Endothelial cell of umbilical vein (primary cell): ENCODE results near the gene NLN. TPM values are rescaled to one million over a fixed set of nuclear protein-coding genes. Genes with fewer than 3 reads are reported as not detected.

Experiments
- BruUV-seq: library from RNA; stranded (reverse); fragments of 400-500 nt; replicated peaks from 2 replicates; lab custom pipeline; 2021; lab: Mats Ljungman, UMichigan
- CTCF ChIA-PET: fragments of 300-600, 350-600 bp; sonication (Branson Sonifier 250); formaldehyde crosslinking; loops from one replicate; lab custom pipeline; 2021; ENCODE audit warnings: antibody characterized with exemption, inconsistent platforms; lab: Charles Lee
- POLR2A ChIA-PET: fragments of 300-600, 350-600 bp; sonication (Branson Sonifier 250); formaldehyde crosslinking; loops from one replicate; lab custom pipeline; 2021; ENCODE audit warnings: antibody characterized with exemption, inconsistent platforms; lab: Charles Lee
- DNase-seq: peaks from one replicate; pipeline ENCODE4 v3.0.0-alpha.2; 2011; ENCODE audit warnings: low read depth, low spot score
- FAIRE-seq: peaks from 2 replicates; lab custom pipeline; 2011; peaks lifted over from hg19 to GRCh38; lab: Jason Lieb, UNC
- H2AFZ ChIP-seq: 2 replicates; pipeline ENCODE4 v1.6.0; 2012; ENCODE audit warnings: low read depth, low read length, control low read depth, inconsistent platforms
- H3K27ac ChIP-seq: 2 replicates; pipeline ENCODE4 v1.5.1; 2011; ENCODE audit warnings: low read depth, mild to moderate bottlenecking, control low read depth, low read length, moderate library complexity; ENCODE audit not compliant: insufficient read depth
- H3K27me3 ChIP-seq, 2 experiments: 2 replicates each; pipeline versions ENCODE4 v1.6.0 to v1.6.1; 2011; ENCODE audit warnings: low read length in 2 of 2, mixed read lengths in 1 of 2; ENCODE audit not compliant: control insufficient read depth in 2 of 2, insufficient read depth in 2 of 2
- H3K36me3 ChIP-seq, 2 experiments: 2 replicates in 1 of 2; 3 replicates in 1 of 2; pipeline ENCODE4 v1.5.1; 2011; ENCODE audit warnings: low read length in 2 of 2, mild to moderate bottlenecking in 1 of 2, moderate library complexity in 1 of 2; ENCODE audit not compliant: control insufficient read depth in 2 of 2, insufficient read depth in 2 of 2; ENCODE audit errors: extremely low read depth in 1 of 2
- H3K4me1 ChIP-seq: 3 replicates; pipeline ENCODE4 v1.5.1; 2011; ENCODE audit warnings: mild to moderate bottlenecking, low read length; ENCODE audit not compliant: control insufficient read depth, insufficient read depth; ENCODE audit errors: extremely low read depth
- H3K4me2 ChIP-seq: 2 replicates; pipeline ENCODE4 v1.6.1; 2011; ENCODE audit warnings: low read length, control low read depth, mixed read lengths; ENCODE audit not compliant: insufficient read depth
- H3K4me3 ChIP-seq, 3 experiments: fragments of 200-600 bp in 1 of 3; sonication (generic), shearing (Covaris generic) in 1 of 3; replicated peaks in 1 of 3; 2 replicates each; pipeline ENCODE4 v1.5.1; 2011 to 2016; ENCODE audit warnings: control low read depth in 3 of 3, low read length in 3 of 3, mild to moderate bottlenecking in 2 of 3, inconsistent platforms in 1 of 3, low read depth in 1 of 3, moderate library complexity in 1 of 3; ENCODE audit not compliant: insufficient read depth in 1 of 3
- H3K79me2 ChIP-seq: 2 replicates; pipeline ENCODE4 v1.6.0; 2012; ENCODE audit warnings: low read length, inconsistent platforms; ENCODE audit not compliant: control insufficient read depth, insufficient read depth
- H3K9ac ChIP-seq: replicated peaks from 2 replicates; pipeline ENCODE3; 2011; ENCODE audit warnings: low read length, control low read depth; ENCODE audit not compliant: insufficient read depth; ENCODE audit errors: extremely low read depth
- H3K9me1 ChIP-seq: replicated peaks from 3 replicates; pipeline ENCODE4 v1.6.0; 2011; ENCODE audit warnings: mild to moderate bottlenecking, low read length; ENCODE audit not compliant: control insufficient read depth, insufficient read depth; ENCODE audit errors: extremely low read depth
- H3K9me3 ChIP-seq: replicated peaks from 2 replicates; pipeline ENCODE4 v1.5.1; 2012; ENCODE audit warnings: low read length, inconsistent platforms; ENCODE audit not compliant: control insufficient read depth, insufficient read depth
- H4K20me1 ChIP-seq: replicated peaks from 2 replicates; pipeline ENCODE3; 2011; ENCODE audit warnings: mild to moderate bottlenecking, low read length; ENCODE audit not compliant: control insufficient read depth, insufficient read depth; ENCODE audit errors: extremely low read depth
- CTCF ChIP-seq, 2 donors: IDR thresholded peaks; 1 replicate in 1 of 2; 2 replicates in 1 of 2; pipeline ENCODE4 v1.5.1; 2011; ENCODE audit warnings: low read length in 2 of 2, mild to moderate bottlenecking in 2 of 2, moderate library complexity in 2 of 2, control low read depth in 1 of 2, inconsistent platforms in 1 of 2, low read depth in 1 of 2; ENCODE audit not compliant: insufficient read depth in 1 of 2; ENCODE audit errors: extremely low read depth in 1 of 2
- EZH2 ChIP-seq: IDR thresholded peaks from 2 replicates; pipeline ENCODE4 v1.6.1; 2012; ENCODE audit warnings: borderline replicate concordance, low read depth, mild to moderate bottlenecking, moderate library complexity, low read length, inconsistent platforms; ENCODE audit not compliant: severe bottlenecking
- FOS ChIP-seq: IDR thresholded peaks from 2 replicates; pipeline ENCODE4 v1.6.1; 2011; ENCODE audit warnings: mild to moderate bottlenecking, low read length, moderate library complexity, borderline replicate concordance; ENCODE audit not compliant: insufficient read depth
- GATA2 ChIP-seq: IDR thresholded peaks from 2 replicates; pipeline ENCODE4 v1.7.0; 2011; ENCODE audit warnings: low read depth, mild to moderate bottlenecking, moderate library complexity, mixed read lengths, low read length; ENCODE audit not compliant: insufficient read length, insufficient read depth
- JUN ChIP-seq: IDR thresholded peaks from 2 replicates; pipeline ENCODE4 v1.6.1; 2011; ENCODE audit warnings: borderline replicate concordance, low read depth; ENCODE audit not compliant: insufficient read length, insufficient read depth
- MAX ChIP-seq: IDR thresholded peaks from 2 replicates; pipeline ENCODE4 v1.6.1; 2011; ENCODE audit not compliant: insufficient read depth, insufficient read length
- MYC ChIP-seq: IDR thresholded peaks from one replicate; pipeline ENCODE4 v1.6.1; 2011; ENCODE audit warnings: mild to moderate bottlenecking, low read depth, low read length
- POLR2A ChIP-seq: IDR thresholded peaks from 2 replicates; pipeline ENCODE4 v1.6.1; 2012; ENCODE audit warnings: low read depth, mild to moderate bottlenecking, control low read depth, low read length
- POLR2AphosphoS5 ChIP-seq: IDR thresholded peaks from 2 replicates; pipeline ENCODE4 v1.6.1; 2012; ENCODE audit warnings: low read depth, mild to moderate bottlenecking, control low read depth, low read length, moderate library complexity; ENCODE audit not compliant: insufficient read depth
- dilution Hi-C: fragments of 300-500 bp; cut with MboI; formaldehyde crosslinking; loops from one replicate; pipeline ENCODE4 v1.15.0; 2019; ENCODE audit warnings: low sequenced_read_pairs; ENCODE audit not compliant: extremely low pct_ligation_motif_present
- intact Hi-C: fragments of 100-400 bp; cut with micrococcal nuclease; formaldehyde crosslinking; loops from one replicate; pipeline ENCODE4 v1.10.0; 2022
- polyA plus RNA-seq, 4 experiments: library from polyadenylated mRNA; depleted of rRNA in 3 of 4; stranded (reverse) in 3 of 4; unstranded in 1 of 4; fragments of >200 nt; gene quantifications; 2 replicates each; pipeline versions ENCODE4 v1.2.1 to v1.2.3, GENCODE V29; 2011 to 2012; ENCODE audit warnings: missing spikeins in 1 of 4
- total RNA-seq: library from RNA; stranded (reverse); gene quantifications from 2 replicates; pipeline ENCODE4 v1.2.3, GENCODE V29; 2021

The NLN gene
- total and polyA plus RNA-seq, 2 donors (not counting 3 experiments of a cell fraction or from before 2014, with no cell fraction given) = 14.2 to 63.3 TPM

DNA sequence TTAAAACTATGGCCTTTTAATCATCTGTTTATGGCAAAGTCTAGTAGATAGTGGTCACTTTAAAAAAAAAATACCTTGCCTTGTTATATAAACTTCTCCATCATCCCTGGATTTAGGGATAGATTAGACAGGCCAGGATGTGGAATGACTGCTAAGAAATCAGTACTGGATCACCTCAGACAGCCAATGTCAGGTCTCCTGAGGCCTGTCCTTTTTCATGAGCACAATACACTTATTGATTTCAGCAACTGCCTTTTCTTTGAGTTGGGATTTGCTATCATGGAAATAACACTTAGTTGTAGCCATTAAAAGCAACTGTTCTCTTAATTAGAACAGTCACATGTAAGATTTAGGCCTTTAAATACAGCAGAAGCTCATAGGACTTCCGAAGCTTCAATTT is 77.9 kb downstream of the NLN start:
- TF ChIP-seq POLR2A (no peak), FOS (no peak), MAX (no peak), GATA2 (no peak), JUN (no peak), CTCF (IDR thresholded peaks at IDR 0.05; ENCODE audit: extremely low read depth in 1 of 2, insufficient read depth in 1 of 2, low read depth in 1 of 2, low read length in 2 of 2) (no peak), MYC (no peak), EZH2 (no peak), POLR2AphosphoS5 (no peak)
- Histone ChIP-seq H3K9me3 (no peaks in the 10 kb centered on the region), H3K79me2 (no peaks in the 10 kb centered on the region), H3K36me3 (no peaks in the 10 kb centered on the region), H2AFZ (no peak overlapping the region), H4K20me1 (no peaks in the 10 kb centered on the region), H3K27me3 (no peaks in the 10 kb centered on the region), H3K9me1 (no peaks in the 10 kb centered on the region), H3K9ac (no peak overlapping the region), H3K4me1 (peaks cover 14% of the 10 kb centered on the region), H3K4me3 (no peak overlapping the region), H3K4me2 (no peak overlapping the region), H3K27ac (no peak overlapping the region)
- FAIRE-seq (no peak), DNase-seq (no peak)
- intact Hi-C loops = no loop called here
- dilution Hi-C loops = no loop called here
- ChIA-PET POLR2A (no interaction called here), CTCF (no interaction called here)
- no TSS peak for BruUV-seq
